Measurements from ENCODE around the gene IL17B. TPM values are rescaled to one million over a fixed set of nuclear protein-coding genes. Genes with fewer than 3 reads are reported as not detected.
"Not testable (repeated sequence)": the region's sequence is repeated elsewhere in the genome, so short reads cannot be mapped to it uniquely, and the experiment has no call there.

The IL17B gene
- total RNA-seq, 1 donor from 2014 or later = not detected

DNA sequence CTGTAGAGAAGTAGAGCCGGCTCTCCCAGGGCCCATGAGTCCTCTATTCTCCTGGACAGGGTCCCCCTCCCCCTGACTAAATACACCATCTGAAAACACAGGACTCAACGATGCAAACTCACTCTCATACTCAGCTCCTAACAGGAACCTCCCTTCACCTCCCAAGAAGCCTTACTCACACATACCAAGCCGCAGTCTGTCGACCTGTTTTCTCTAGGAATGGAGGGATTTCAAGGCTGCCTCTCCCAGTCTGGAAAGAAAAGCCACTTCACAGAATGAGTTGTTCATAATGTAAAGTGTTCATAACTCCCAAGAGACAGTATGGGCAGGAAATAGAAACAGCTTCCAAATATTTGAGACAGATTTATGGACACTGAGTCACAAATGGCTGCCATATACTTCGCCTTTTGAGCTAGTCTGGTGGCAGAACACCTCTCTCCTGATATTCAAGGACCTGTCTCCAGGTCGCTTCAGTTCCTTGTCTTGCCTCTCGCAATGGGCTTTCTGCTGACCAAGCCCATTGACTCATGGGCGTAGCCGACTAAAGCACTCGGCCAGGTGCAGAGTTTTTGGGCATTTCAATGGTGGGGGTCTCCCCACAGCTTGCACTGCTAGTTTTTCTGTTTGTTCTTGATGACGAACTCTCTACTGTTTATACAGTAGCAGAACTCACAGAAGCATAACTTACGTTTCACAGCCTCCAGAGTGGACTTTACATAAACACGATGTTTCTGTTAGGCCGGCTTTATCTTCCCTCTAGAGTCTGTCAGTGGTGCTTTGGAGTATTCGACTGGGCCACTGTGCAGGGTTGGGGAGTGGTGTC lies 25.0 kb upstream of the IL17B start:
- no peak for ATAC-seq
- DNase-seq (ENCODE audit: low spot score) = no peak

DNA sequence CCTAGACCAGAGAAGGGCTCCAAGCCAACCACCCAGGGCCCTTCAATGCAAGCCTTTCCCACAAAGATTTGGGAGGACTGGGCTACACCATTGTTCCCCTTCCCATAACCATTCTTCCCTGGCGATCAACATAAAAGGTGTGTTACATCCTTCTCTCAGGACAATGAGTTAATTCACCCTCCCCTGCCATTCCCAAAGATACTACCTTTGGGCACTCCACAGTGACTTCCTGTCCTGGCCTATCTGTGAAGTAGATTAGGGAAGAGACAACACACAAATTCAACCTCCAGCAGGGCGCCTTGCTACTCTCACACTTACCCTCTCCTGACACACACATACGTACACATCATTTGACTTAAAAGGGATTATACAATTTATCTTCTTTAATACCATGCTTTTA lies 23.2 kb upstream of the IL17B start:
- DNase-seq (ENCODE audit: low spot score) (no peak), ATAC-seq (no peak)

DNA sequence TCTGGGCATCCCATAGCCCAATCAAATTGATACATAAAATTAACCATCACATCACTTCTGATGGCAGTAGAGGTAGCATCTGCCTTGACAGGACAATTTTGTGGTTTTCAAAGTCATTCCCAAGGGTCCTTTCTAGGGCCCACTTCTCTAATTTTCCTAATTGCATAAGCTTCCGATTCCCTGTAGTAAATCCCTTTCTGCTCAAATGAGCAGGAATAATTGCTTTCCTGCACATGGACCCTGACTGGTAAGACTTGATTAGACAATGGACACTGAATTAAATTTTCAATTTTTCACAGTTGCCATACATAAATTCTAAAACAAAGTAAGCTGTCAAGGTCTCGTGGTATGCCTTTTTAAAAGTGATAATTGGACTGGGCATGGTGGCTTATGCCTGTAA lies 22.0 kb upstream of the IL17B start:
- ATAC-seq (no peak), DNase-seq (ENCODE audit: low spot score) (no peak)

DNA sequence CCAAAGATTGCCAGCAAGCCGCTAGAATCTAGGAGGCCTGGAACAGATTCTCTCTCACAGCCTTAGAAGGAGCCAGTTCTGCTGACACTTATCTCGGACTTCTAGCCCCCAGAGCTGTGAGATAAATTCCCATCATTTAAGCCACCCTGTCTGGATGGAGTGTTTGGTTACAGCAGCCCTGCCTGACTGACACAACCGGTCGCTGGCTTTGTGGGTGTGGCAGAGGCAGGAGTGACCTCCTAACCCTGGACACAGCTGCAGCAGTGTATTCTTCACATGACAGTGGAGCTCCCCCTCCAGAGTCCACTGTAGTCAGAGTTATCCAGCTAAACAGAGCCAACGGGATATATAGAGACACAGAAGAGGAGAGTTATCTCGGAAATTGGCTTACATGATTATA lies 21.2 kb upstream of the IL17B start:
- no peak for ATAC-seq
- no peak for DNase-seq (ENCODE audit: low spot score)

DNA sequence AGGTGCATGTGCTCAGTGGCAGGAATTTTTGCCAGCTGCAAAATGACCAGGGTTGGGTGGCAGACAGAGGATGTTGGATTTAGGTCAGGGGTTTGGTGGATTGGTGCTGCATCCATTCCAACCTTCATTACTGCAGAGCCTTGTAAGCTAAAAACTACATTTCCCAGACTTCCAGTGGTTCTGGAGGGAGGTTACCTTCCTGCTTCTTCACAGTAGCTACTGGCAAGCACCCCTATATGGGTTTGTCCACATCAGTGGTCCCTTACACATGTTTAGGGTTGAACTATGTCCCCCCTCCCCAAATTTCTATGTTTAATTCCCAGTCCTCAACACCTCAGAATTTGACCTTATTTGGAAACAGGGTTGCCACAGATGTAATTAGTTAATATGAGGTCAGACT lies 20.7 kb upstream of the IL17B start:
- no peak for DNase-seq (ENCODE audit: low spot score)
- no peak for ATAC-seq

DNA sequence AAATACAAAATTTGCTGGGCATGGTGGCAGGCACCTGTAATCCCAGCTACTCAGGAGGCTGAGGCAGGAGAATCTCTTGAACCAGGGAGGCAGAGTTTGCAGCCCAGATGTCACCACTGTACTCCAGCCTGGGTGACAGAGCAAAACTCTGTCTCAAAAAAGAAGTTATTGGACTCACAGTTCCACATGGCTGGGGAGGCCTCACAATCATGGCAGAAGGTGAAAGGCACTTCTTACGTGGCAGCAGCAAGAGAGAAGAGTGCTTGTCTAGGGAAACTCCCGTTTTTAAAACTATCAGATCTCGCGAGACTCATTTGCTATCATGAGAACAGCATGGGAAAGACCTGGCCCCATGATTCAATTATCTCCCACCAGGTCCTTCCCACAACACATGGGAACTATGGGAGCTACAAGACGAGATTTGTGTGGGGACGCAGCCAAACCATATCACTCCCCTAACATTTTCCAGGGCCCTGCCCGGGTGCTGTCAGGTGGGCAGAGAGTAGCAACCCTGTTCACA lies 19.7 kb upstream of the IL17B start:
- not testable (repeated sequence) for DNase-seq (ENCODE audit: low spot score); ATAC-seq

DNA sequence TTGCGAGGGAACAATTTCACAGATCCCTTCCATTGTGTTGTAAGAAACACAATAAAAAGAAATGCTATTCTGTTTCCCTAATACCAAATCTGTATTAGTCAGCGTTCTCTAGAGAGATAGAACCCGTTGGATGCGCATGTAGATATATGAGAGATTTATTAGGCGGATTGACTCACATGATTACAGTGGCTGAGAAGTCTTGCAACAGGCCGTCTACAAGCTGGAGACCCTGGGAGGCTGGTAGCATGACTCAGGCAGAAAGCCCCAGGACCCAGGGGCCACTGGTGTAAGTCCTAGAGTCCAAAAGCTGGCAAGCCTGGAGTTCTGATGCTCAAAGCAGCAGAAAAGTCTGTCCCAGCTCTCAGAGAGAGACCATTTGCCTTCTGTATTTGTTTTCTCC lies 18.4 kb upstream of the IL17B start:
- DNase-seq (ENCODE audit: low spot score) (no peak), ATAC-seq (no peak)

DNA sequence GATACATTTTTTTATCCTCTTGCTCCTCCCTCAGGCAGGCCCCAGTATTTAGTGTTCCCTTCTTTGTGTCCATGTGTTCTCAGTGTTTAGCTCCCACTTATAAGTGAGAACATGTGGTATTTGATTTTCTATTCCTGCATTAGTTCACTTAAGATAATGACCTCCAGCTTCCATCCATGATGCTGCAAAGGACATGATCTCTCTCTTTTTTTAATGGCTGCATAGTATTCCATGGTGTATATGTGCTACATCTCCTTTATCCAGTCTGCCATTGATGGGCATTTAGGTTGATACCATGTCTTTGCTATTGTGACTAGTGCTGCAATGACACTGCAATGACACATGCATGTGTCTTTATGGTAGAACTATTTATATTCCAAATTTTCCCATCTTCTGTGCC lies 15.9 kb upstream of the IL17B start:
- not testable (repeated sequence) for DNase-seq (ENCODE audit: low spot score); ATAC-seq

DNA sequence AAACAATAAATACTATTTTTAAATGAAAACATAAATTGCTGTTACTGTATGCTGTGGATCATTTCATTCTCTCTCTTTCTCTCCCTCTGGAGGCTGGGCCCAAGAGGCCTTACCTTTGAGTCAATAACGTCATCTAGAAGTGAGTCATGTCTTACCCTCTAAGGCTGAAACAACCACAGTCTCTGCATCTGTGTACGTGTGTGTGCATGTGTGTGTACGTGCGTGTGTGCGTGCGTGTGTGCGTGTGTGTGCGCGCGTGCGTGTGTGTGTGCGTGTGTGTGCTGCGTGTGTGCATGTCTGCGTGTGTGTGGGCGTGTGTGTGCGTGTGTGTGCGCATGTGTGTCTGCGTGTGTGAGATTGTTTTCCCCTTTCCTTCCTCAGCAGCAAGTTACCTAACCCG lies 13.6 kb upstream of the IL17B start:
- DNase-seq (ENCODE audit: low spot score) = no peak
- ATAC-seq = no peak

DNA sequence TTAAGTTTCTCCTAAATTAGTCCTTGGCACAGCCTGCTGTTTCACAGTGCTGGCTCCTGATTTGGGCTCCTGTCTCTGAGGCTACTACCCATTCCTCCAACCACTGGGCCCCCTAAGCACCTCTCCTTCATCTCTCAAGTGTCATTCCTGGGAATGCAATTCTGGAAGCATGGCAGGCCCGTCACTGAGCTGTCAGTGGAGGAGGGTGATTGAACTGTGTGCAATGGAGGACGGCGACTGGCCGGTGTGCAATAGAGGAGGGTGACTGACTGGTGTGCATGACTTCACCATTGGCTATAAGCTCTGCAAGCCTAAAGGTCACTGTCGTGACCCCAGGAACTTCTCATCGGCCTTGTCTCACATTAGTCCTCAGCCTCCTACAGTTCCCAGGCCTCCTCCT lies 12.4 kb upstream of the IL17B start:
- DNase-seq (ENCODE audit: low spot score) (no peak), ATAC-seq (no peak)

DNA sequence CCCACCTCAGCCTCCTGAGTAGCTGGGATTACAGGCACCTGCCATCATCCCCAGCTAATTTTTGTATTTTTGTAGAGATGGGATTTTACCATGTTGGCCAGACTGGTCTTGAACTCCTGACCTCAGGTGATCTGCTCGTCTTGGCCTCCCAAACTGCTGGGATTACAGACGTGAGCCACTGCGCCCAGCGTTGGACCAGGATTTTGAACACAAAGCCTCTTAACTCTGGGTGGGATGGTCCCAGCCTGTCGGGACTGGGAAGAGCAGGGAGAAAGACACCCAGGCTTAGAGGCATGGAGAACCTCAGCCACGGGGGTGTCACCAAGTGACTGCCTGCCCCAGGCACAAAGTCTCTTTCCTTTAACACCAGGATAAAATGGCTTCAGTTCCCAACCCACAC lies 12.0 kb upstream of the IL17B start:
- not testable (repeated sequence) for DNase-seq (ENCODE audit: low spot score); ATAC-seq

DNA sequence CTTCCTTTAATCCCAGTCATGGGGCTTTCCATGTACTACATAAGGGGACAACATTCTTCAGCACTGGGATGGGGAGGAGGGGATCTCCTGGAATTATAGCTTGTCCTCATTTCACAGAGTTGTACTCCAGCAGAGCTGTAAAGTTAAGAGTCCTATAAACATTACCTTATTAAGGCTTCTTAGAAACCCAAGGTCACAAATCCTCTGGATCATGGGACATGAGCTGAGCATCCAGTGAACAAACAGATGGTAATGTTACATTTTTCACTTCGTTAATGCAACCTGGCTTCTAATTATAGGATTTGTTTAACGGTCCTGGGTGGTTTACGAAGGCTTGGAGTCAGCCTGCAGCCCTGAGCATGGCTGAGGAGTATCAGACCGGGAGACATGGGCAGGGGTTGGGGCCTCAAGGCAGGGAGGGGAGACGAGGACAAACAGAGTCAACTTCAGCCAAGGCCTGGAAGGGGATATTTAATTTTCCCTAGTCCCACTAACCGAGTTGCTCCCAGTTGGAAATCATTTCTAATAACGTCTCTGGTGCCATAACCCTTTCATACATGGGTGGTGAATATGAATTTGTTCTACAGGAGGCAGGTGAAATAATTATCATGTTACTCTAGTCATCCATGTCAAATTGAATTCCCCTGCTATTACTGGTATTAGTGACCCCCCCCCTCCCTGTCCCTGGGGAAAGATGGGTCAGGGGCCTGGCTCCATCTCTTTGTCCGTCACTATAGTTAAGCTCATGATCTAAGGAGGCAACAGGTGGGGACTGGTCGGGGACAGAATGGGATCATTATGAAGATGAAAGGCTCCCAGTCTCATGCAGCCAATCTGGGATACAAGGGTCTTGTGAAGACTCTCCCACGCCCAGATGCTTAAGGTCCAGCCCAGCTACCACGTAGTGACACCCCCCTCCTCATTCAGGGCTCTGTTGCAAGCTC lies 10.7 kb upstream of the IL17B start:
- no peak for ATAC-seq
- DNase-seq (ENCODE audit: low spot score) = no peak

DNA sequence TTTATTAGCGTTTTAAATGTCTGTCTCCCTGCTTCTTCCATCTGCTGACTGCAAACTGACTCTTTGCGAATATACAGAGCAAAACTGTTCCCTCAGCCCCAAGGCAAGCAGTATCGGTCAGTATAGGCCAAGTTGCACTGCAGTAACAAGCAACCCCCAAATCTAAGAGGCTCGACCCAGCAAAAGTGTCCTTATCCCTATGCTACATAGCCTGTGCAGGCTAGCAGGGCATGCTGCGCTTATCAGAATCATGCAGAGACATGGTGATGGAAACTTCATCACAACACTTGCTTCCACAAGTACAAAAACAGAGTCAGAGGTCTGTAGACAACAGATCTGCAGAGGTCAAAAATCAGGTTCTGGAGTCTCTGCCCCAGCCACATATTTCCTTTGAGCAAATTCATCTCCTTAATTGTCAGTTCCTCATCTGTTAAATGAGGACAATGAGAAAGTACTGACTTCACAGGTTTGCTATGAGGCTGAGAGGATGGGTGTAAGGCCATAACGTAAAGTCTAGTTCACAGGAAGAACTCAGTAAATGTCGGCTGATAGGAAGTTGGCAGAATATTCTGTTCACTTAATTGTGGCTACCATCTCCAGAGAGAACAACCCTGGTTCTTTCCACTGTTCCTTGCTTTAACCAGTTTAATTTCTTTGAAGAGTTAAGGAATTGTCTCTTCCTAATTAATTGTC lies 9.6 kb upstream of the IL17B start:
- DNase-seq (ENCODE audit: low spot score) = no peak
- no peak for ATAC-seq

DNA sequence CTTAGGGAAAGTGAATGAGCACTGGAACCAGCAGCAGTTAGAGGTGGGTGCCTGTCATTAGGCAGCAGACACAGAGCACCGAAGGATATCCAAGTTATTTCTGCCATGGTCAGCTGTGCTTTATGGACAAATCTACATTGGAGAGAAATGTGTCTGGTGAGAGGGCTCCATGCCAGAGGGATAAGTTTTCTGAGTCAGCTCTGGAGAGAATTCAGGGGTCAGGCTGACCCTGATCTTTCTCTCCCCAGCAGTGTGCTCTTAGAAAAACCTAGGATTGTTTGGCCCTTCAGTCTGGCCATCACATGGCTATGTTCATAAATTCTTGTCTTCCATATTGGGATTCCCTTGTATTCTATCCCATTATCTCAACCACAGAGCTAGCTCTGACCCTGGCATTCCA lies 8.9 kb upstream of the IL17B start:
- DNase-seq (ENCODE audit: low spot score) (no peak), ATAC-seq (peak; percentile 28)

DNA sequence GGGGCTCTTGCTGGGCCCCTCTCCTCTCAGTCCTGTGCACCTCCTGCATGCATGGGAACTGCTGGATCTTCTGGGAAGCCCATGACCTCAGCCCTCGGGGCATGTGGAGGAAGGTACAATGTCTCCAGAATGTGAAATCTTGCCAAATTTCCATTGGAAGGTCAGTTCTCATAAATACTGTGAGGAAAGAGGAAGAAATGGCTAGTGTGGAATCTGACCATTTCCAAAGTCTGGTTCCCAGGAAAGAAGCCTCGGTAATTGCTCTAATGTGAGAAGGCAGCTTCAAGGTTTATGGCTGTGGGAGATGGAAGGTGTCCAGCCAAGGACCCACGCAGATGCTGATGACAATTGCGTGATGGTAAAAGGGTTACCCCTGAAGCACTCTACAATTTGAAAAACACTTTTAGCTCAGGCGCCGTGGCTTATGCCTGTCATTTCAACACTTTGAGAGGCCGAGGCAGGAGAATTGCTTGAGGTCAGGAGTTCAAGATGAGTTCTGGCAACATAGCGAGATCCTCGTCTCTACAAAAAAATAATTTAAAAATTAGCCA lies 8.1 kb upstream of the IL17B start:
- ATAC-seq = peak; percentile 30

DNA sequence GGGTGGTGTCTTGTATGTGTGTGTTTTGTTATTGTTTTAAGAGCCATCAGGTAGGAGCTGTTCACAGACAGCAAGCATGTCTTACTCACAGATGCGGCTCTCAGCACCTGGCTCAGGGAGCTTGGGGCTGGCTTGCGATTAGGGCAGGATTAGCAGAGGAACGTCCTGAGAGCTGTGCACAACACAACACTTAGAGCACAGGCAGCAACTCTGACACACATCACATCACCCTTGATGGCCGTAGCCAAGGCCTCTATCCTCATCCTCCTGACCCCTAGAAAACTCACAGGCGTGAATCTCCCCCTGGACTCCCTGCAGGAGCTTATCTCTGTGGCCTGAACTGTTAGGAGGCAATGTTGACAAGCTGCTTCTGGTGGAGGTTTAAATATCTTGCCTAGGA lies 7.1 kb upstream of the IL17B start:
- ATAC-seq (no peak), DNase-seq (ENCODE audit: low spot score) (no peak)

More for the DNA sequence above, 8.1 kb upstream of the IL17B start:
- DNase-seq (ENCODE audit: low spot score) = no peak

DNA sequence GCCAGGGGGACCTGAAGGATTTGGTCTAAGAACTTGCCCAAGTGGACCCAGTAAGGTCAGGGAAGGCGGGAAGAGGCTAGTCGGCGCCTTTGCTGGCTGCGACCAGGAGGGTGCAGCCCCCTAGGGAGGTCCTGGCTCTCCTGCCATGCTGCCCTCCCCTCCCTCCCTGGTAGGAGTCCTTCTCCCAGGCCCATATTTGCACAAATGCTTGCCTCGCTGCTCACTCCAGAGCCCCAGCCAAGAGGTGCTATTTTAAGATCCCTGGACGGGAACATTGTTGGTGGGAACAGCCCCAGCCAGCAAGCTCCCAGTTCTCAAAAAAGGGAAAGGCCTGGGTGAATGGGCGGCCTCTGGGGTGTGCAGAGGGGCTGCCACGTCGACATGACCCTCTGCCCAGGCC lies 4.3 kb upstream of the IL17B start:
- ATAC-seq (peak; percentile 8), DNase-seq (ENCODE audit: low spot score) (no peak)

DNA sequence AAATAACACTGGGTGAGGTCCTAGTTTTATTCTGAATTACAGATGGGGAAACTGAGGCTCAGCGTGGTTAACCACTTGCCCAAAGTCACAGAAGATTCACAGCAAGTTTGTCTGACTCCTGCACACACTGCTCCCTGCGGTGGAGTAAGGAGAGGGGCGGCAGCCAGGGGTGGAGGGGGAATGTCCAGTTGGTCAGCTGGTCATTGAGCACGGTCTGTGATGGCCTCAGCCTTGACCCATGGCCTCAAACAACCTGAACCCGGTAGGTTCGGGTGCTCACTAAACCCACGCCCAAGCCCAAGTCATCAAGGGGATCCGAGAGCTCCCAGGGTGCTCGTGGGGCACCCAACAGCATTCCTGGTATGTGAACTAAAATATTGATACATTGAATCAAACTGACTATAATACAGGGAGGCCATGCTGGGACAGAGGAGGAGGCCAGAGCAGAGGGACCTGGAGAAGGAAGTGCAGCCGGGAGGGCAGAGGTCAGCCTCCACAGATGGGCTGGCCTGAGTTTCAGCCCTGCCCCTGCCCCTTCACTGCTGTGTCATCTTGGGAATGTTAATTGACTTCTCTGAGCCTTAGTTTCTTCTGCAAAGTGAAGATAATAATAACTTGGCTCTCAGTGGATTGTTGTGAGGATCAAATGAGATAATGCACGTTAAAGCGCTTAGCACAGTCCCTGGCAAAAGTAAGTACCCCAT lies 3.6 kb upstream of the IL17B start:
- ATAC-seq = no peak
- no peak for DNase-seq (ENCODE audit: low spot score)

DNA sequence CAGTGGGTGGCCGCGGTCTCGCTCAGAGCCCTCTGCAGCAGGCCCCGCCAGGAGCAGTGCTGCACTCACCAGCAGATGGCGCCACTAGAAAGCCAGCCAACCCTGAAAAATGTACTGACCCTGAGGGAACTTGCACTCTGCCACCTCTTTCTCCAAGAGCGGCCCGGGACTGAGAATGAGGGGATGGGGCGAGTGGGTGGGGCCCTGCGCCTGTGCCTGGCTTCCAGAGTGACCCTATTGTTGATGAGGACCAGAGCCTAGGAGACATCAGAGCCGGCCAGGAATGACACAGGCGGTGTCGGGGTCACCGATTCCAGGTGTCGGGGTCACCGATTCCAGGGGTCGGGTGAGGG lies 2.9 kb upstream of the IL17B start:
- peak; percentile 89 for ATAC-seq
- DNase-seq (ENCODE audit: low spot score) = peak; percentile 68

DNA sequence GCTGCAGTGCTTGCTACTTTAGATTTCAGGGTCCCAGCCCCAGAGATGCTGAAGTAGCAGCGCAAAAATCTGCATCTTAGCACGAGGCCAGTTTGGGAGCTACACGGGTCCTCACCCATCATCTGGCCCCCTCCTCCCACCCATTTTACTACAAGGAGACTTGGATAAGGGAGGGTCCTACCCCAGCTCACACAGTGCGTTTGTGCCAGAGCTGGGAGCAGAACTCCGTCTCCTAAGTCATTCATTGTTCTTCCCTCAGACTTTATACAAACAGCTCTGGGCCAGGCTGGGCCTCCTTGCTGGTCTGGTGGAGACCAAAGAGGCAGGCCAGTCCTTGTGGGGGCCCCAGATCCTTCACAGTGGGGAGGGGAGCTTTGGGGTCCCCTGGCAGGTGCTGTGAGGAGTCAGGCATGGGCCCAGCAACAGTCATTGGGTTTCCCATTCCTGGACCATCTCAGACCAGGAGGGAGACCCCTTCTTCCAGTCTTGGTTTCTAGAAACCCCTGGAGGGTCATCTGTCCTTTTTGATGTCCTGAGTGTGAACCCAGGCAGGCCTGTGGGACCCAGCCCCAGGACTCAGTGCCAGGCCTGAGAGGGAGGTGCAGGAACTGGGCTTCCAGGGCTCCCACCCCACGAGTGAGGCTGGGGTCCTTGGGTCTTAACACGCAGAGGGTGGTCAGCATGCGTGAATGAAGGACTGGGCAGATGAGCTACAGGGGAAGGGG lies 2.3 kb upstream of the IL17B start:
- no peak for DNase-seq (ENCODE audit: low spot score)
- ATAC-seq = no peak

All from left lobe of liver (tissue), 2 donors.